ENCODE results near the gene INTS14.

Gene INTS14

GRCh38 chr15:65610871-65611718 is at the start of gene INTS14:
Gene INTS14, minus strand, starts transcription at chr15:65611131. Its CDS starts 3,751 bp downstream, at chr15:65607380.
- Histone ChIP-seq H3K27me3 (ENCODE audit: insufficient read depth, low read length, poor library complexity) (no peaks in the 10 kb centered on the region), H3K79me2 (ENCODE audit: insufficient read depth, low read length) (peaks cover 58% of the 10 kb centered on the region), H3K9me3 (ENCODE audit: insufficient read depth, low read length, severe bottlenecking) (no peaks in the 10 kb centered on the region), H3K4me3 (ENCODE audit: low read depth in 1 of 2, low read length in 2 of 2) (peak within 1 kb of the TSS; percentile 78 to 98), H3K4me1 (ENCODE audit: insufficient read depth, low read length) (peaks cover 40% of the 10 kb centered on the region), H3K9ac (ENCODE audit: low read depth, low read length) (peak within 1 kb of the TSS; percentile 96), H3K4me2 (ENCODE audit: insufficient read depth, low read length) (peak within 1 kb of the TSS; percentile 83), H4K20me1 (ENCODE audit: insufficient read depth, low read length) (no peaks in the 10 kb centered on the region), H3K36me3 (ENCODE audit: insufficient read depth, low read length) (peaks cover 11% of the 10 kb centered on the region; the same call in 1 of the 2 replicates), H3K27ac (ENCODE audit: low read length) (peak within 1 kb of the TSS; percentile 92), H2AFZ (ENCODE audit: low read depth, low read length) (peak within 1 kb of the TSS; percentile 93)
- ATAC-seq (ENCODE audit: insufficient read depth, low read depth) (peak; percentile 98), DNase-seq (peak; percentile 96)
- TF ChIP-seq CTCF (IDR thresholded peaks at IDR 0.05; ENCODE audit: borderline replicate concordance, extremely low read depth, low read length, poor library complexity, severe bottlenecking) (peak; percentile 68), EZH2 (IDR thresholded peaks at IDR 0.05; ENCODE audit: borderline replicate concordance, low read depth, low read length, severe bottlenecking) (no peak)

DNA sequence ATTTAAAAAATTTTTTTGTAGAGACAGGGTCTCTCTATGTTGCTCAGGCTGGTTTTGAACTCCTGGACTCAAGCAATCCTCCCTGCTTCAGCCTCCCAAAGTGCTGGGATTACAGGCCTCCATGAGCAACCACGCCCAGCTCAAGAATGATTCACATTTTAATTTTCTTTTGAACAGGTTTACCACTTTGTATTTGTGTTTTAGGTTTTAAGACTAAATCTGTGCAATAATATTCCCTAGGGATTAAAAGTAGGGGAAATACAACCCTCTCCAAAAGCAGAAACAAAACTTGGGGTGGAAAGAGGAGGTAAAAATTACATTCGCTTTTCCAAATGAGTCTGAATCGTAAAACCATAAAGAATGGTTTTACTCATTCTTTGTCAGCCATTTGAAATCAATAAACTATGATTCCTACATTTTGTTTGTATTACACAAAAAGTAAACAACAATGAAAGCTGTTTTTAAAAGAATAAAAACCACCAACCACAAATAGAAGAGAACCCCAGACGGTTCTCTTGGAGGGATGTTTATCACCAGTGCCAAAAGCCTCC is 48.6 kb upstream of the INTS14 start:
- H3K4me1 ChIP-seq (ENCODE audit: insufficient read depth, low read length): no peaks in the 10 kb centered on the region
- H3K9me3 ChIP-seq (ENCODE audit: insufficient read depth, low read length, severe bottlenecking): no peaks in the 10 kb centered on the region
- H3K27ac ChIP-seq (ENCODE audit: low read length): no peak overlapping the region
- no peak overlapping the region for H3K9ac ChIP-seq (ENCODE audit: low read depth, low read length)
- H3K36me3 ChIP-seq (ENCODE audit: insufficient read depth, low read length): peaks cover 10% of the 10 kb centered on the region; the same call in 1 of the 2 replicates
- TF ChIP-seq CTCF (IDR thresholded peaks at IDR 0.05; ENCODE audit: borderline replicate concordance, extremely low read depth, low read length, poor library complexity, severe bottlenecking) (no peak), EZH2 (IDR thresholded peaks at IDR 0.05; ENCODE audit: borderline replicate concordance, low read depth, low read length, severe bottlenecking) (no peak)
- no peaks in the 10 kb centered on the region for H3K79me2 ChIP-seq (ENCODE audit: insufficient read depth, low read length)
- H3K4me3 ChIP-seq (ENCODE audit: low read depth in 1 of 2, low read length in 2 of 2): no peak overlapping the region
- ATAC-seq (ENCODE audit: insufficient read depth, low read depth) (no peak), DNase-seq (no peak)
- H2AFZ ChIP-seq (ENCODE audit: low read depth, low read length): no peak overlapping the region
- no peak overlapping the region for H3K4me2 ChIP-seq (ENCODE audit: insufficient read depth, low read length)
- no peaks in the 10 kb centered on the region for H3K27me3 ChIP-seq (ENCODE audit: insufficient read depth, low read length, poor library complexity)
- H4K20me1 ChIP-seq (ENCODE audit: insufficient read depth, low read length): no peaks in the 10 kb centered on the region

GRCh38 chr15:65655457-65655856 is 44.5 kb upstream of the INTS14 start:
- Histone ChIP-seq H3K9ac (ENCODE audit: low read depth, low read length) (no peak overlapping the region), H3K36me3 (ENCODE audit: insufficient read depth, low read length) (peaks cover 16% of the 10 kb centered on the region; the same call in 1 of the 2 replicates), H3K27me3 (ENCODE audit: insufficient read depth, low read length, poor library complexity) (no peaks in the 10 kb centered on the region), H2AFZ (ENCODE audit: low read depth, low read length) (no peak overlapping the region), H3K79me2 (ENCODE audit: insufficient read depth, low read length) (no peaks in the 10 kb centered on the region), H3K4me3 (ENCODE audit: low read depth in 1 of 2, low read length in 2 of 2) (no peak overlapping the region), H3K9me3 (ENCODE audit: insufficient read depth, low read length, severe bottlenecking) (no peaks in the 10 kb centered on the region), H3K4me1 (ENCODE audit: insufficient read depth, low read length) (no peaks in the 10 kb centered on the region), H3K27ac (ENCODE audit: low read length) (no peak overlapping the region), H4K20me1 (ENCODE audit: insufficient read depth, low read length) (no peaks in the 10 kb centered on the region), H3K4me2 (ENCODE audit: insufficient read depth, low read length) (no peak overlapping the region)
- no peak for DNase-seq
- TF ChIP-seq CTCF (IDR thresholded peaks at IDR 0.05; ENCODE audit: borderline replicate concordance, extremely low read depth, low read length, poor library complexity, severe bottlenecking) (no peak), EZH2 (IDR thresholded peaks at IDR 0.05; ENCODE audit: borderline replicate concordance, low read depth, low read length, severe bottlenecking) (no peak)
- no peak for ATAC-seq (ENCODE audit: insufficient read depth, low read depth)
